HG02885 (cell line): ENCODE data around the gene ZFYVE26.
"Not testable (repeated sequence)": the region's sequence is repeated elsewhere in the genome, so short reads cannot be mapped to it uniquely, and the experiment has no call there.

Experiments
- ATAC-seq: cut with Tn5 transposase; IDR thresholded peaks from one replicate; pipeline ENCODE4 v1.9.1; 2021; ENCODE audit warnings: mild to moderate bottlenecking; ENCODE audit not compliant: unreplicated experiment, poor library complexity

Gene ZFYVE26

GRCh38 chr14:67718265-67718664 is 98.1 kb downstream of the ZFYVE26 start:
- no peak for ATAC-seq

GRCh38 chr14:67717048-67717447 is 99.3 kb downstream of the ZFYVE26 start:
- ATAC-seq = no peak

GRCh38 chr14:67710209-67710608 is 106.2 kb downstream of the ZFYVE26 start:
- no peak for ATAC-seq

- not testable (repeated sequence) for ATAC-seq
Observed at GRCh38 chr14:67709796-67710195, 106.6 kb downstream of the ZFYVE26 start.

- ATAC-seq = not testable (repeated sequence)
Observed at GRCh38 chr14:67709346-67709745, 107.0 kb downstream of the ZFYVE26 start.

- no peak for ATAC-seq
Observed at GRCh38 chr14:67705211-67705610, 111.2 kb downstream of the ZFYVE26 start.

- no peak for ATAC-seq
Observed at GRCh38 chr14:67704484-67705089, 111.8 kb downstream of the ZFYVE26 start.

GRCh38 chr14:67703997-67704396 is 112.4 kb downstream of the ZFYVE26 start:
- no peak for ATAC-seq

GRCh38 chr14:67701492-67701891 is 114.9 kb downstream of the ZFYVE26 start, which contains the start of gene RDH12:
Gene RDH12 (plus strand): TSS chr14:67701886. CDS start chr14:67722643, 20,757 bp downstream.
- ATAC-seq = not testable (repeated sequence)

GRCh38 chr14:67698179-67698578 is 118.2 kb downstream of the ZFYVE26 start:
- no peak for ATAC-seq

GRCh38 chr14:67697006-67697405 is 119.4 kb downstream of the ZFYVE26 start:
- no peak for ATAC-seq
